Measurements from ENCODE around the gene SLC44A3. TPM values are rescaled to one million over a fixed set of nuclear protein-coding genes. Genes with fewer than 3 reads are reported as not detected.

SLC44A3 gene
- total and polyA plus RNA-seq, 2 of the 13 experiments (the other 11 are each of a cell fraction or from before 2014, with no cell fraction given) = 6.8 to 14.1 TPM

DNA sequence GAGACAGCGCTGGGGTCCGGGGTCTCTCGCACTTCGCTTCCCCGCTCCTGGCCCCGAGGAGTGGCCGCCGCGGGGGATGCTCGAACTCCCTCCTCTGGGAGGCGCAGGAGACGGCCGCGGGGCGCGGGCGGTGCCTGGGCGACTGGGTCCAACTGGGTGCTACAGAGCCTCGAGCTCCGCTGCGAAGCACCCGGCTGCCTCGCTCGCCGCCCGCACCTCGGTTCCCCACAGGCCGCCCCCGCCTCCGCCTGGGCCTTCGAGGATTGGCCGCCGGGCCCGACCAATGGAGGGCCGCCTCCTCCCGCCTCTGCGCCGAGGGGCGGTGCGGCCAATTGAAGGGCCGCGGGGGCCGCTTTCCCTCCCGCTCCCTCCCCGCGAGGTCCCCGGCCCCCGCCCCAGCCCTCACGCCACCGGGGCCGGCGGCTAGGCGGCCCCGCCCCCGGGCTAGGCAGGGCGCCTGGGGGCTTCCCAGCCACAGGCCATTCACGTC is 106.8 kb downstream of the SLC44A3 start, which contains the start of gene CNN3 (continued):
- TF ChIP-seq, protein P1, sequence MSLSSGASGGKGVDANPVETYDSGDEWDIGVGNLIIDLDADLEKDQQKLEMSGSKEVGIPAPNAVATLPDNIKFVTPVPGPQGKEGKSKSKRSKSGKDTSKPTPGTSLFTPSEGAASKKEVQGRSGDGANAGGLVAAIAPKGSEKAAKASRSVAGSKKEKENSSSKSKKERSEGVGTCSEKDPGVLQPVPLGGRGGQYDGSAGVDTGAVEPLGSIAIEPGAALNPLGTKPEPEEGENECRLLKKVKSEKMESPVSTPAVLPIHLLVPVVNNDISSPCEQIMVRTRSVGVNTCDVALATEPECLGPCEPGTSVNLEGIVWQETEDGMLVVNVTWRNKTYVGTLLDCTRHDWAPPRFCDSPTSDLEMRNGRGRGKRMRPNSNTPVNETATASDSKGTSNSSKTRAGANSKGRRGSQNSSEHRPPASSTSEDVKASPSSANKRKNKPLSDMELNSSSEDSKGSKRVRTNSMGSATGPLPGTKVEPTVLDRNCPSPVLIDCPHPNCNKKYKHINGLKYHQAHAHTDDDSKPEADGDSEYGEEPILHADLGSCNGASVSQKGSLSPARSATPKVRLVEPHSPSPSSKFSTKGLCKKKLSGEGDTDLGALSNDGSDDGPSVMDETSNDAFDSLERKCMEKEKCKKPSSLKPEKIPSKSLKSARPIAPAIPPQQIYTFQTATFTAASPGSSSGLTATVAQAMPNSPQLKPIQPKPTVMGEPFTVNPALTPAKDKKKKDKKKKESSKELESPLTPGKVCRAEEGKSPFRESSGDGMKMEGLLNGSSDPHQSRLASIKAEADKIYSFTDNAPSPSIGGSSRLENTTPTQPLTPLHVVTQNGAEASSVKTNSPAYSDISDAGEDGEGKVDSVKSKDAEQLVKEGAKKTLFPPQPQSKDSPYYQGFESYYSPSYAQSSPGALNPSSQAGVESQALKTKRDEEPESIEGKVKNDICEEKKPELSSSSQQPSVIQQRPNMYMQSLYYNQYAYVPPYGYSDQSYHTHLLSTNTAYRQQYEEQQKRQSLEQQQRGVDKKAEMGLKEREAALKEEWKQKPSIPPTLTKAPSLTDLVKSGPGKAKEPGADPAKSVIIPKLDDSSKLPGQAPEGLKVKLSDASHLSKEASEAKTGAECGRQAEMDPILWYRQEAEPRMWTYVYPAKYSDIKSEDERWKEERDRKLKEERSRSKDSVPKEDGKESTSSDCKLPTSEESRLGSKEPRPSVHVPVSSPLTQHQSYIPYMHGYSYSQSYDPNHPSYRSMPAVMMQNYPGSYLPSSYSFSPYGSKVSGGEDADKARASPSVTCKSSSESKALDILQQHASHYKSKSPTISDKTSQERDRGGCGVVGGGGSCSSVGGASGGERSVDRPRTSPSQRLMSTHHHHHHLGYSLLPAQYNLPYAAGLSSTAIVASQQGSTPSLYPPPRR (CRISPR knock-in tag; IDR thresholded peaks at IDR 0.05; ENCODE audit: borderline replicate concordance) = peak; percentile 6; the same call in 1 of the 2 replicates
- no peak for TF ChIP-seq ZNF775 (CRISPR knock-in tag; IDR thresholded peaks at IDR 0.05; ENCODE audit: borderline replicate concordance)
- 0 out of 2 replicates have a peak, but pooled peaks have one; percentile 28 for TF ChIP-seq ELF3 (CRISPR knock-in tag; IDR thresholded peaks at IDR 0.05)
- no peak for TF ChIP-seq JDP2 (CRISPR knock-in tag; IDR thresholded peaks at IDR 0.05; ENCODE audit: borderline replicate concordance)
- TF ChIP-seq BHLHE40 (IDR thresholded peaks at IDR 0.05; ENCODE audit: low read length) = peak; percentile 26; the same call in 1 of the 2 replicates
- TF ChIP-seq ZNF572 (CRISPR knock-in tag; IDR thresholded peaks at IDR 0.05) = no peak
- TF ChIP-seq ERF (CRISPR knock-in tag; IDR thresholded peaks at IDR 0.05) = peak; percentile 92
- peak; percentile 58 for TF ChIP-seq PHF20 (CRISPR knock-in tag; IDR thresholded peaks at IDR 0.05)
- TF ChIP-seq ZNF20 (CRISPR knock-in tag; IDR thresholded peaks at IDR 0.05) = peak; percentile 93
- TF ChIP-seq, protein P2, sequence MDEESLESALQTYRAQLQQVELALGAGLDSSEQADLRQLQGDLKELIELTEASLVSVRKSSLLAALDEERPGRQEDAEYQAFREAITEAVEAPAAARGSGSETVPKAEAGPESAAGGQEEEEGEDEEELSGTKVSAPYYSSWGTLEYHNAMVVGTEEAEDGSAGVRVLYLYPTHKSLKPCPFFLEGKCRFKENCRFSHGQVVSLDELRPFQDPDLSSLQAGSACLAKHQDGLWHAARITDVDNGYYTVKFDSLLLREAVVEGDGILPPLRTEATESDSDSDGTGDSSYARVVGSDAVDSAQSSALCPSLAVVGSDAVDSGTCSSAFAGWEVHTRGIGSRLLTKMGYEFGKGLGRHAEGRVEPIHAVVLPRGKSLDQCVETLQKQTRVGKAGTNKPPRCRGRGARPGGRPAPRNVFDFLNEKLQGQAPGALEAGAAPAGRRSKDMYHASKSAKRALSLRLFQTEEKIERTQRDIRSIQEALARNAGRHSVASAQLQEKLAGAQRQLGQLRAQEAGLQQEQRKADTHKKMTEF (CRISPR knock-in tag; IDR thresholded peaks at IDR 0.05) = peak; percentile 75
- TF ChIP-seq ZNF816 (CRISPR knock-in tag; IDR thresholded peaks at IDR 0.05; ENCODE audit: borderline replicate concordance) = peak; percentile 95
- 0 out of 2 replicates have a peak, but pooled peaks have one; percentile 74 for TF ChIP-seq FOXC1 (CRISPR knock-in tag; IDR thresholded peaks at IDR 0.05; ENCODE audit: borderline replicate concordance)
- no peak for TF ChIP-seq SRSF9 (IDR thresholded peaks at IDR 0.05; ENCODE audit: borderline replicate concordance, insufficient read depth, low read depth, low read length, poor library complexity, severe bottlenecking)
- peak; percentile 88 for TF ChIP-seq SALL1 (CRISPR knock-in tag; IDR thresholded peaks at IDR 0.05)
- TF ChIP-seq, protein P3, sequence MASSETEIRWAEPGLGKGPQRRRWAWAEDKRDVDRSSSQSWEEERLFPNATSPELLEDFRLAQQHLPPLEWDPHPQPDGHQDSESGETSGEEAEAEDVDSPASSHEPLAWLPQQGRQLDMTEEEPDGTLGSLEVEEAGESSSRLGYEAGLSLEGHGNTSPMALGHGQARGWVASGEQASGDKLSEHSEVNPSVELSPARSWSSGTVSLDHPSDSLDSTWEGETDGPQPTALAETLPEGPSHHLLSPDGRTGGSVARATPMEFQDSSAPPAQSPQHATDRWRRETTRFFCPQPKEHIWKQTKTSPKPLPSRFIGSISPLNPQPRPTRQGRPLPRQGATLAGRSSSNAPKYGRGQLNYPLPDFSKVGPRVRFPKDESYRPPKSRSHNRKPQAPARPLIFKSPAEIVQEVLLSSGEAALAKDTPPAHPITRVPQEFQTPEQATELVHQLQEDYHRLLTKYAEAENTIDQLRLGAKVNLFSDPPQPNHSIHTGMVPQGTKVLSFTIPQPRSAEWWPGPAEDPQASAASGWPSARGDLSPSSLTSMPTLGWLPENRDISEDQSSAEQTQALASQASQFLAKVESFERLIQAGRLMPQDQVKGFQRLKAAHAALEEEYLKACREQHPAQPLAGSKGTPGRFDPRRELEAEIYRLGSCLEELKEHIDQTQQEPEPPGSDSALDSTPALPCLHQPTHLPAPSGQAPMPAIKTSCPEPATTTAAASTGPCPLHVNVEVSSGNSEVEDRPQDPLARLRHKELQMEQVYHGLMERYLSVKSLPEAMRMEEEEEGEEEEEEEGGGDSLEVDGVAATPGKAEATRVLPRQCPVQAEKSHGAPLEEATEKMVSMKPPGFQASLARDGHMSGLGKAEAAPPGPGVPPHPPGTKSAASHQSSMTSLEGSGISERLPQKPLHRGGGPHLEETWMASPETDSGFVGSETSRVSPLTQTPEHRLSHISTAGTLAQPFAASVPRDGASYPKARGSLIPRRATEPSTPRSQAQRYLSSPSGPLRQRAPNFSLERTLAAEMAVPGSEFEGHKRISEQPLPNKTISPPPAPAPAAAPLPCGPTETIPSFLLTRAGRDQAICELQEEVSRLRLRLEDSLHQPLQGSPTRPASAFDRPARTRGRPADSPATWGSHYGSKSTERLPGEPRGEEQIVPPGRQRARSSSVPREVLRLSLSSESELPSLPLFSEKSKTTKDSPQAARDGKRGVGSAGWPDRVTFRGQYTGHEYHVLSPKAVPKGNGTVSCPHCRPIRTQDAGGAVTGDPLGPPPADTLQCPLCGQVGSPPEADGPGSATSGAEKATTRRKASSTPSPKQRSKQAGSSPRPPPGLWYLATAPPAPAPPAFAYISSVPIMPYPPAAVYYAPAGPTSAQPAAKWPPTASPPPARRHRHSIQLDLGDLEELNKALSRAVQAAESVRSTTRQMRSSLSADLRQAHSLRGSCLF (CRISPR knock-in tag; IDR thresholded peaks at IDR 0.05; ENCODE audit: borderline replicate concordance) = 0 out of 2 replicates have a peak, but pooled peaks have one; percentile 38
- TF ChIP-seq, protein P4, sequence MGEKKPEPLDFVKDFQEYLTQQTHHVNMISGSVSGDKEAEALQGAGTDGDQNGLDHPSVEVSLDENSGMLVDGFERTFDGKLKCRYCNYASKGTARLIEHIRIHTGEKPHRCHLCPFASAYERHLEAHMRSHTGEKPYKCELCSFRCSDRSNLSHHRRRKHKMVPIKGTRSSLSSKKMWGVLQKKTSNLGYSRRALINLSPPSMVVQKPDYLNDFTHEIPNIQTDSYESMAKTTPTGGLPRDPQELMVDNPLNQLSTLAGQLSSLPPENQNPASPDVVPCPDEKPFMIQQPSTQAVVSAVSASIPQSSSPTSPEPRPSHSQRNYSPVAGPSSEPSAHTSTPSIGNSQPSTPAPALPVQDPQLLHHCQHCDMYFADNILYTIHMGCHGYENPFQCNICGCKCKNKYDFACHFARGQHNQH (CRISPR knock-in tag; IDR thresholded peaks at IDR 0.05) = peak; percentile 14; the same call in 1 of the 2 replicates

All from HepG2 (cell line).